GM10248 (cell line): Measurements from ENCODE around the gene PSMB11.
A peak's percentile ranks its signal among the peaks of the same experiment; 100 is the strongest.

Experiments
- CTCF ChIA-PET: fragments of 300-600 bp; sonication (Branson Sonifier 250); formaldehyde crosslinking; extraction: SDS; loops from one replicate; lab custom pipeline; 2021; ENCODE audit warnings: antibody characterized with exemption; lab: Yijun Ruan, JAX
- POLR2A ChIA-PET: fragments of 350-650 bp; sonication (Branson Sonifier 250); formaldehyde crosslinking; extraction: SDS; loops from one replicate; lab custom pipeline; 2020; ENCODE audit warnings: antibody characterized with exemption; lab: Yijun Ruan, JAX
- DNase-seq: peaks from one replicate; pipeline ENCODE4 v3.0.0; 2012; ENCODE audit errors: extremely low spot score
- CTCF ChIP-seq: IDR thresholded peaks from 2 replicates; pipeline ENCODE4 v1.5.1; 2012; ENCODE audit warnings: mild to moderate bottlenecking, low read depth; ENCODE audit errors: extremely low read depth, missing control alignments, control extremely low read depth

PSMB11 gene

GRCh38 chr14:23034498-23035302 is 7.3 kb upstream of the PSMB11 start, which contains the start of gene PSMB5:
Gene PSMB5, minus strand, starts transcription at chr14:23034900. Its CDS starts 19 bp downstream, at chr14:23034881.
- ChIA-PET CTCF (interaction anchor here (1.0 to 2.9 kb wide), 9 partner anchors 11 to 105 kb away, joined by 3 to 14 read pairs (median 3); partner anchors contain the start of genes CDH24 and PRMT5), POLR2A (interaction anchor here (0.6 to 2.5 kb wide), 3 partner anchors 28 to 446 kb away, joined by 4 to 11 read pairs (median 4); partner anchors contain the start of genes ACIN1, C14orf119 and DAD1)
- peak; percentile 90 for DNase-seq
- TF ChIP-seq CTCF: no peak

DNA sequence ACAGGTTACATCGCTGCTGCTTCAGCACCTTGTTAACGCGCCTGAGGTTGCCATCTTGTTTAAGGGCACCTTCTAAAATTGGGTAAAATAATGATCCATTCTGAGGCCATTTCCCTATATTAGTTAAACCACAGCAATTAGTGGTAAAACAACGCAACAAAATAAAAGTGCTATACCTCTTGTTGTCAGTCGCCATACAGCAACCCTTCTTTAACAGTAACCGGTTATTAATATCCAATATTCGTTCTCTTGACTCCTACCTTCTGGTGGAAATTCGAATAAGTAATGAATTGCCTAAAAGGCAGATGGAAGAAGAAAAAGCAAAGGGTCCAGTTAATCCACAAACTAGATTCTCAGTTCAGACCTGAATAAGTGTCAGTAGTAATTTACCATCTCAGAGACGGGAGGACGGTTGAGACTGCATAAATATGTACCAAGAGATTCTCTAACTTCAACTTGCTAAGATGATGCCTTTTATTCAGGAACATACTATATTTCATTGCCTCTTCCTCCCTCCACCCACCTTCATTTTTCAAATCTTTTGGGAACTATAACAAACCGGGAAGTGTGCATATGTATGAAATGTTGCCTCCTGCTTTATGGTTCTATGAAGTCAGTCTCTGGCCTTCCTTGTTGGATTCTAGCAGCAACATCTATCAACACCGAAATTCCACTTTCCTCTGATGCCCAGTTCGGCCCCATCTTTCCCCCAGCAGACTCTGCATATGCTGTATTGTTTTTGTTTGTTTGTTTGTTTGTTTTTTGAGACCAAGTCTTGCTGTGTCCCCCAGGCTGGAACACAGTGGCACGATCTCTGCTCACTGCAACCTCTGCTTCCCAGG is 6.5 kb upstream of the PSMB11 start:
- TF ChIP-seq CTCF: no peak
- CTCF ChIA-PET: interaction anchor here (1.0 to 2.9 kb wide), 2 partner anchors 49 to 106 kb away, joined by 3 to 14 read pairs; partner anchors contain the start of gene PRMT5

DNA sequence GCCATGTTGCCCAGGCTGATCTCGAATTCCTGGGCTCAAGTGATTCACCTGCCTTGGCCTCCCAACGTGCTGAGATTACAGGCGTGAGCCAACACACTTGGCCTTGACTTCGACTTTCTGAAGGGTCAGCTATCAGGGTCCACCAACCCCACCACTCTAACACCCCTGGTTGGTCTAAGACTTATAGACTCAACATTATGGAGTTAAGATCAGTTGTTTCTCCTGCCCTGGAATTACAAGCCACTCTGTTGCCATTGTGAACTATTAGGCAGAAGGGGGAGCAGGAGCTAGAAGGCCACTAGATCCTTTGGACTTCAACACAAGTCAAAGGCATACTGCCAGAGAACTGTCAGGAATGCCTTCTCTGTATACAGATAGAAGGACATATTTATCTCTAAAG is 1.9 kb upstream of the PSMB11 start:
- CTCF ChIA-PET: interaction anchor here (1.0 to 11.4 kb wide), 8 partner anchors 8 to 58 kb away, joined by 3 to 106 read pairs (median 6); partner anchors contain the start of genes AJUBA and CDH24
- TF ChIP-seq CTCF: no peak
- POLR2A ChIA-PET: no interaction called here
- DNase-seq: no peak

More for the DNA sequence above, 6.5 kb upstream of the PSMB11 start:
- no peak for DNase-seq
- POLR2A ChIA-PET: no interaction called here

GRCh38 chr14:23041729-23042128 is 283 bp upstream of the PSMB11 start:
- CTCF ChIA-PET: interaction anchor here (3.8 to 11.4 kb wide), 3 partner anchors 15 to 55 kb away, joined by 18 to 106 read pairs (median 22); partner anchors contain the start of gene CDH24
- no peak for DNase-seq
- no peak for TF ChIP-seq CTCF
- POLR2A ChIA-PET: no interaction called here

DNA sequence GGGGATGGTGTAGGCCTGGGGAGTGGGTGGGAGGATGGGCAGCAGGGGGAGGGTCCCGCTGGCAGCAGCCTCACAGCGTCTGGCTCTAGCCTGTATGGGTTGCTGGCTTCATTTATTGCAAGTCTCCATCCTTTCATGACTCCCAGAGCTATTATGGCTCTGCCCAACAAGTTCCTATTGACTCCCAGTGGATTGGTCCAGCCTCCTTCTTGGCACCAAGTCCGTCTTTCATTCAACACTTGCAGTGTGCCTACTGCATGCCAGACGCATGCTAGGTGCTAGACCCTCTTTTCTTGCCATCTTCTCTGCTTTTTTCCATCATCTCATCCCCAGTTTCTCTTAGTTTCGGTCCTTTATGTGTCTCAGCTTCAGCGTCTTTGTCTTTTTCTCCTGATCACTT is 1.1 kb downstream of the PSMB11 start:
- no peak for TF ChIP-seq CTCF
- DNase-seq: no peak
- CTCF ChIA-PET: interaction anchor here (1.0 to 11.4 kb wide), 6 partner anchors 13 to 56 kb away, joined by 3 to 106 read pairs (median 12); partner anchors contain the start of gene CDH24
- POLR2A ChIA-PET: no interaction called here

DNA sequence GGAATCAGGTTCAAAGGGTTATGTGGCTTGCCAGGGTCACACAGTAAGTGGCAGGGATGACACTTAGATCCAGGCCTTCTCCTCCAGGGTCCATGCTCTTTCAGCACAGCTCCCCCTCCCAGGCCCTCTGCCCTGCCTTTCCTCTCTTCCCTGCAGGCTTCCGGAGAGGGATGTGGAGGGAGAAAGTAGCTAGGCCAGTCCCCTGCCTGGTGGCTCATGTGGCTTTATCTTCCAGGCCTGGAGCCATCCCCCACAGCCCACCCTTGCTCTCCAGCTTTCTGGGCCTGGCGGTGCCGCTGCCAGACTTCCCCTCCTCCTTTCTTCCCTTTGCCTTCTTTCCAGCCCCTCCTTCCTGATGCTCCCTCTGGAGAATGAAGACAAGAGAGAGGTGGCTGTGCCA is 1.7 kb downstream of the PSMB11 start:
- TF ChIP-seq CTCF: no peak
- CTCF ChIA-PET: interaction anchor here (3.8 to 11.4 kb wide), 3 partner anchors 13 to 57 kb away, joined by 18 to 106 read pairs (median 22); partner anchors contain the start of gene CDH24
- POLR2A ChIA-PET: no interaction called here
- DNase-seq: no peak
